Ovary (tissue), 3 donors: Measurements from ENCODE around the gene TRAF3.

Experiments used
- POLR2A ChIP-seq: fragments of 450-650 bp; IDR thresholded peaks from one replicate; pipeline ENCODE4 v1.6.1; 2017; ENCODE audit warnings: antibody characterized with exemption, mild to moderate bottlenecking, moderate library complexity
- TF ChIP-seq, protein P1 (sequence below), 3 donors: fragments of 450-650 bp in 2 of 3; fragments of 200-600 bp in 1 of 3; IDR thresholded peaks; one replicate each; pipeline versions ENCODE4 v1.5.1 to v1.8.0; 2016 to 2022; ENCODE audit warnings: antibody characterized with exemption in 3 of 3, mild to moderate bottlenecking in 1 of 3
- donor health status: DM: no; HTN: no; CAD: no.

DNA sequence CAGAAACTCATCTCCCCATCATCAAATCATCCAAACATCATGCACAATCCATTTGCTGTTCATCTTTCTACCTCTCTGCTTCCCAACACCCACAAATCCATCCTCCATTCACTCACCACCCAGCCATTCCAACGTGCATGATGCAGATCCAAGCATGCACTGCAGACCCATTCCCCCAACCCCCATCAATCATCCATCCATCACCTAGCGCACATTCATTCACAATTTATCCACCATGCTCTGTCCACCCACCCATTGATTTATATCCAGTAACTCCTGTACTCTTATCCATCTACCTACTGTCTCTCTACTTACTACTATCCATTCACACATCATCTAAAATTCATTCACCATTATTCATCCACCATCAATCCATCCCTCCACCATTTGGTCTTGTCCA, 141.2 kb downstream of the TRAF3 start:
- no peak for TF ChIP-seq POLR2A
- TF ChIP-seq, protein P1, sequence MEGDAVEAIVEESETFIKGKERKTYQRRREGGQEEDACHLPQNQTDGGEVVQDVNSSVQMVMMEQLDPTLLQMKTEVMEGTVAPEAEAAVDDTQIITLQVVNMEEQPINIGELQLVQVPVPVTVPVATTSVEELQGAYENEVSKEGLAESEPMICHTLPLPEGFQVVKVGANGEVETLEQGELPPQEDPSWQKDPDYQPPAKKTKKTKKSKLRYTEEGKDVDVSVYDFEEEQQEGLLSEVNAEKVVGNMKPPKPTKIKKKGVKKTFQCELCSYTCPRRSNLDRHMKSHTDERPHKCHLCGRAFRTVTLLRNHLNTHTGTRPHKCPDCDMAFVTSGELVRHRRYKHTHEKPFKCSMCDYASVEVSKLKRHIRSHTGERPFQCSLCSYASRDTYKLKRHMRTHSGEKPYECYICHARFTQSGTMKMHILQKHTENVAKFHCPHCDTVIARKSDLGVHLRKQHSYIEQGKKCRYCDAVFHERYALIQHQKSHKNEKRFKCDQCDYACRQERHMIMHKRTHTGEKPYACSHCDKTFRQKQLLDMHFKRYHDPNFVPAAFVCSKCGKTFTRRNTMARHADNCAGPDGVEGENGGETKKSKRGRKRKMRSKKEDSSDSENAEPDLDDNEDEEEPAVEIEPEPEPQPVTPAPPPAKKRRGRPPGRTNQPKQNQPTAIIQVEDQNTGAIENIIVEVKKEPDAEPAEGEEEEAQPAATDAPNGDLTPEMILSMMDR (IDR thresholded peaks at IDR 0.05): no peak
